ENCODE data around the gene KCNG4. TPM values are rescaled to one million over a fixed set of nuclear protein-coding genes. Genes with fewer than 3 reads are reported as not detected.

The KCNG4 gene
- total RNA-seq, 1 experiment from 2014 or later: not detected

- Histone ChIP-seq H3K9me2 (ENCODE audit: insufficient read depth) (no peaks in the 10 kb centered on the region), H3K27ac (ENCODE audit: low read depth, low read length) (no peak overlapping the region), H4K20me1 (ENCODE audit: insufficient read depth) (no peaks in the 10 kb centered on the region), H3K36me3 (ENCODE audit: control insufficient read depth in 1 of 2, insufficient read depth in 2 of 2, low read length in 2 of 2) (no peaks in the 10 kb centered on the region), H3K27me3 (ENCODE audit: insufficient read depth, low read length) (no peaks in the 10 kb centered on the region), H3K4me2 (ENCODE audit: low read length) (no peak overlapping the region), H3K4me3 (replicated peaks in 1 of 2; ENCODE audit: low read depth in 1 of 2, low read length in 2 of 2) (no peak overlapping the region), H2AFZ (ENCODE audit: low read depth, low read length, poor library complexity, severe bottlenecking) (no peak overlapping the region), H3K9ac (ENCODE audit: low read length) (no peak overlapping the region), H3K9me3 (ENCODE audit: control insufficient read depth in 1 of 2, insufficient read depth in 1 of 2, low read depth in 1 of 2, low read length in 2 of 2) (no peaks in the 10 kb centered on the region), H3K4me1 (ENCODE audit: control insufficient read depth in 1 of 2, insufficient read depth in 2 of 2, low read length in 2 of 2) (peaks cover 0 to 7% of the 10 kb centered on the region in 2 experiments; a peak in 1 of 4 replicates), H3K79me2 (ENCODE audit: insufficient read depth, low read length) (no peaks in the 10 kb centered on the region)
- BruUV-seq (replicated peaks): no TSS peak
- POLR2A ChIA-PET: no interaction called here
- no peak for TF ChIP-seq ZBTB33 (IDR thresholded peaks at IDR 0.05; ENCODE audit: extremely low read depth, insufficient replicate concordance, low read length)
- TF ChIP-seq ZNF274 (IDR thresholded peaks at IDR 0.05; ENCODE audit: low read depth, low read length): no peak
- TF ChIP-seq POLR2A (IDR thresholded peaks at IDR 0.05; ENCODE audit: borderline replicate concordance, extremely low read depth, insufficient read depth, insufficient read length): no peak
- TF ChIP-seq EZH2phosphoT487 (IDR thresholded peaks at IDR 0.05; ENCODE audit: borderline replicate concordance): no peak
- TF ChIP-seq EGR1 (IDR thresholded peaks at IDR 0.05; ENCODE audit: low read depth): no peak
- no peak for TF ChIP-seq ELF1 (IDR thresholded peaks at IDR 0.05; ENCODE audit: borderline replicate concordance, low read depth)
- intact Hi-C loops (cut with micrococcal nuclease): no loop called here
- RAD21 ChIA-PET (ENCODE audit: low non-redundant PET in 1 of 2, low total read pairs in 2 of 2, uncharacterized antibody in 2 of 2, unreplicated experiment in 2 of 2): no interaction called here
- no peak for DNase-seq (ENCODE audit: low read depth, low spot score)
- CTCF ChIA-PET: interaction anchor here (1.1 to 2.4 kb wide), 2 partner anchors 9 to 81 kb away, joined by 3 to 11 read pairs; partner anchors contain the start of gene TAF1C
- no peak for ATAC-seq
Measured at GRCh38 chr16:84196101-84196500, 43.7 kb downstream of the KCNG4 start.

Measured in HCT116 (cell line).